Mesendoderm (in vitro differentiated cells): ENCODE data around the gene RPS6KA5.

Experiments used
- DNase-seq: peaks from one replicate; pipeline ENCODE4 v3.0.0; 2013
- H2AK5ac ChIP-seq: 2 replicates; pipeline ENCODE4 v1.6.1; 2013; ENCODE audit warnings: low read length, inconsistent platforms
- H2BK120ac ChIP-seq: 2 replicates; pipeline ENCODE4 v1.6.1; 2013; ENCODE audit warnings: low read depth, mild to moderate bottlenecking, low read length, moderate library complexity, mixed read lengths
- H2BK15ac ChIP-seq: replicated peaks from 2 replicates; pipeline ENCODE4 v1.6.1; 2013; ENCODE audit warnings: low read depth, mild to moderate bottlenecking, moderate library complexity
- H2BK5ac ChIP-seq: 2 replicates; pipeline ENCODE4 v1.6.1; 2013; ENCODE audit warnings: low read length, inconsistent platforms
- H3K18ac ChIP-seq: 2 replicates; pipeline ENCODE4 v1.6.1; 2013; ENCODE audit warnings: mild to moderate bottlenecking, low read length, mixed read lengths
- H3K23ac ChIP-seq: one replicate; pipeline ENCODE4 v1.6.1; 2013; ENCODE audit warnings: low read length
- H3K27ac ChIP-seq: 2 replicates; pipeline ENCODE4 v1.5.1; 2013; ENCODE audit warnings: low read depth, mild to moderate bottlenecking, inconsistent platforms, low read length, moderate library complexity
- H3K27me3 ChIP-seq: 2 replicates; pipeline ENCODE4 v1.6.1; 2013; ENCODE audit warnings: low read length, control low read depth, mild to moderate bottlenecking, inconsistent platforms; ENCODE audit not compliant: insufficient read depth, poor library complexity
- H3K36me3 ChIP-seq: 2 replicates; pipeline ENCODE4 v1.6.1; 2013; ENCODE audit warnings: low read length, inconsistent platforms; ENCODE audit not compliant: control insufficient read depth, insufficient read depth
- H3K4ac ChIP-seq: one replicate; pipeline ENCODE4 v1.6.1; 2013; ENCODE audit warnings: low read depth, mild to moderate bottlenecking, low read length, moderate library complexity
- H3K4me1 ChIP-seq: 2 replicates; pipeline ENCODE4 v1.6.1; 2013; ENCODE audit warnings: low read depth, low read length, inconsistent platforms; ENCODE audit not compliant: control insufficient read depth
- H3K4me2 ChIP-seq: 2 replicates; pipeline ENCODE4 v1.6.1; 2013; ENCODE audit warnings: low read length
- H3K4me3 ChIP-seq: 2 replicates; pipeline ENCODE4 v1.5.1; 2013; ENCODE audit warnings: mild to moderate bottlenecking, low read length
- H3K56ac ChIP-seq: one replicate; pipeline ENCODE4 v1.6.1; 2013; ENCODE audit warnings: low read length
- H3K79me1 ChIP-seq: 2 replicates; pipeline ENCODE4 v1.6.1; 2013; ENCODE audit warnings: low read length, inconsistent platforms
- H3K79me2 ChIP-seq: 2 replicates; pipeline ENCODE4 v1.6.1; 2013; ENCODE audit warnings: mild to moderate bottlenecking, low read length; ENCODE audit not compliant: control insufficient read depth, insufficient read depth
- H3K9ac ChIP-seq: 2 replicates; pipeline ENCODE4 v1.6.1; 2013; ENCODE audit warnings: low read length, inconsistent platforms
- H4K5ac ChIP-seq: one replicate; pipeline ENCODE4 v1.6.1; 2013; ENCODE audit warnings: low read length
- H4K8ac ChIP-seq: one replicate; pipeline ENCODE4 v1.6.1; 2013; ENCODE audit warnings: low read depth, mild to moderate bottlenecking, control low read depth, low read length, moderate library complexity
- WGBS: extraction: QIAGEN DNeasy Blood & Tissue Kit; methylation state at CpG from one replicate; pipeline ENCODE4 v1.1.7; 2013; ENCODE audit warnings: low lambda C conversion rate, missing lambda C conversion rate; ENCODE audit not compliant: insufficient coverage; ENCODE audit errors: extremely low coverage; 5-methylcytosine and 5-hydroxymethylcytosine counted together

RPS6KA5 gene

GRCh38 chr14:90851327-90852036, 209.0 kb downstream of the RPS6KA5 start:
- H3K56ac ChIP-seq: no peak overlapping the region
- H2BK120ac ChIP-seq: no peak overlapping the region
- H3K79me1 ChIP-seq: no peaks in the 10 kb centered on the region
- H2BK5ac ChIP-seq: no peak overlapping the region
- H3K4me1 ChIP-seq: no peaks in the 10 kb centered on the region
- H3K4me2 ChIP-seq: no peak overlapping the region
- no peak overlapping the region for H3K27ac ChIP-seq
- no peak overlapping the region for H3K9ac ChIP-seq
- peak overlapping the region; percentile 2 for H3K4ac ChIP-seq
- peak overlapping the region; percentile 51 for H3K18ac ChIP-seq
- no peak overlapping the region for H4K5ac ChIP-seq
- H3K27me3 ChIP-seq: no peaks in the 10 kb centered on the region
- DNase-seq: no peak
- H3K79me2 ChIP-seq: no peaks in the 10 kb centered on the region
- H2AK5ac ChIP-seq: no peak overlapping the region
- no peak overlapping the region for H2BK15ac ChIP-seq
- H3K4me3 ChIP-seq: no peak overlapping the region
- H3K23ac ChIP-seq: no peak overlapping the region
- no CpG with 5 or more reads among the region's 5 CpGs for WGBS
- H4K8ac ChIP-seq: no peak overlapping the region
- H3K36me3 ChIP-seq: no peaks in the 10 kb centered on the region

GRCh38 chr14:90850487-90850886, 210.0 kb downstream of the RPS6KA5 start:
- Histone ChIP-seq H2BK120ac (no peak overlapping the region), H3K9ac (no peak overlapping the region), H3K4me3 (no peak overlapping the region), H4K5ac (no peak overlapping the region), H3K27ac (no peak overlapping the region), H3K18ac (no peak overlapping the region), H2BK15ac (no peak overlapping the region), H4K8ac (no peak overlapping the region), H3K27me3 (no peaks in the 10 kb centered on the region), H3K23ac (no peak overlapping the region), H2AK5ac (no peak overlapping the region), H3K36me3 (no peaks in the 10 kb centered on the region), H2BK5ac (no peak overlapping the region), H3K79me2 (no peaks in the 10 kb centered on the region), H3K4ac (no peak overlapping the region), H3K56ac (no peak overlapping the region), H3K4me1 (no peaks in the 10 kb centered on the region), H3K4me2 (no peak overlapping the region), H3K79me1 (no peaks in the 10 kb centered on the region)
- no CpG with 5 or more reads among the region's 3 CpGs for WGBS
- peak; percentile 92 for DNase-seq

- Histone ChIP-seq H3K27ac (no peak overlapping the region), H3K4ac (no peak overlapping the region), H3K79me2 (no peaks in the 10 kb centered on the region), H3K18ac (no peak overlapping the region), H3K23ac (no peak overlapping the region), H3K27me3 (no peaks in the 10 kb centered on the region), H4K8ac (no peak overlapping the region), H2AK5ac (no peak overlapping the region), H3K4me1 (no peaks in the 10 kb centered on the region), H4K5ac (no peak overlapping the region), H3K4me3 (no peak overlapping the region), H2BK5ac (no peak overlapping the region), H3K79me1 (no peaks in the 10 kb centered on the region), H3K36me3 (no peaks in the 10 kb centered on the region), H3K4me2 (no peak overlapping the region), H3K56ac (no peak overlapping the region), H2BK120ac (no peak overlapping the region), H2BK15ac (no peak overlapping the region), H3K9ac (no peak overlapping the region)
- WGBS: no CpG with 5 or more reads among the region's 7 CpGs
- DNase-seq: no peak
Observed at GRCh38 chr14:90849787-90850444, 210.5 kb downstream of the RPS6KA5 start.

GRCh38 chr14:90848944-90849731, 211.3 kb downstream of the RPS6KA5 start:
- Histone ChIP-seq H3K4me3 (no peak overlapping the region), H3K79me2 (no peaks in the 10 kb centered on the region), H3K4ac (no peak overlapping the region), H3K18ac (no peak overlapping the region), H3K9ac (no peak overlapping the region), H4K8ac (no peak overlapping the region), H3K79me1 (no peaks in the 10 kb centered on the region), H2BK5ac (no peak overlapping the region), H3K36me3 (no peaks in the 10 kb centered on the region), H2BK120ac (no peak overlapping the region), H2BK15ac (no peak overlapping the region), H3K56ac (no peak overlapping the region), H4K5ac (no peak overlapping the region), H3K27me3 (no peaks in the 10 kb centered on the region), H3K4me1 (no peaks in the 10 kb centered on the region), H3K23ac (no peak overlapping the region), H2AK5ac (no peak overlapping the region), H3K27ac (no peak overlapping the region), H3K4me2 (no peak overlapping the region)
- WGBS: no CpG with 5 or more reads among the region's 17 CpGs
- DNase-seq: no peak

- Histone ChIP-seq H3K27me3 (no peaks in the 10 kb centered on the region), H3K4me3 (no peak overlapping the region), H2BK5ac (no peak overlapping the region), H3K4me1 (no peaks in the 10 kb centered on the region), H3K36me3 (no peaks in the 10 kb centered on the region), H3K4ac (no peak overlapping the region), H3K79me2 (no peaks in the 10 kb centered on the region), H3K27ac (no peak overlapping the region), H3K4me2 (no peak overlapping the region), H3K79me1 (no peaks in the 10 kb centered on the region), H4K8ac (no peak overlapping the region), H4K5ac (no peak overlapping the region), H3K23ac (no peak overlapping the region), H3K56ac (no peak overlapping the region), H3K9ac (no peak overlapping the region), H3K18ac (no peak overlapping the region), H2AK5ac (no peak overlapping the region), H2BK120ac (no peak overlapping the region), H2BK15ac (no peak overlapping the region)
- DNase-seq: no peak
- WGBS: no CpG with 5 or more reads among the region's 4 CpGs
Observed at GRCh38 chr14:90846511-90846910, 213.9 kb downstream of the RPS6KA5 start.
